GM18499 (cell line): ENCODE measurements around the gene NPIPB4.
"Not testable (repeated sequence)": the region's sequence is repeated elsewhere in the genome, so short reads cannot be mapped to it uniquely, and the experiment has no call there.

Experiments used
- ATAC-seq: cut with Tn5 transposase; IDR thresholded peaks from one replicate; pipeline ENCODE4 v1.9.1; 2021; ENCODE audit warnings: moderate number of reproducible peaks; ENCODE audit not compliant: insufficient read depth, unreplicated experiment

Gene NPIPB4

DNA sequence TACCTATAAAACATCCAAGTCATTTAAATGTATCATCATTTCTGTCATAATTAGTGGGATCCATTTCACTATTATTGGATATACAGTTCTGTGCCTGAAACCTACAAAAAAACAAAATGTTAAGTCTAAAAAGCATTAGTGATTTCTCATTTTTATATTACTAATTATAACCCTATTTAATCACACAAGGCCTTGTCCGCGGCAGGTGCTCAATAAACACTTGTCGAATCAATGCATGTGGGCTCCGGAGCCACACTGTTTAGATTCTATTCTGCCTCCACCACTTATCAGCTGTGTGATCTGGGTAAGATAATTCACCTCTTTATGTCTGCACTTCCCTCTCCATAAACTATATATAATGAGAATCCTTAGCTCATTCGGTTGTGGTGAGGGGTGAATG is at the start of gene NPIPB4:
TSS of gene NPIPB4 (minus strand) at position 101 of the 400 bp plus-strand sequence. CDS start 378 bp downstream, outside the sequence.
- not testable (repeated sequence) for ATAC-seq

DNA sequence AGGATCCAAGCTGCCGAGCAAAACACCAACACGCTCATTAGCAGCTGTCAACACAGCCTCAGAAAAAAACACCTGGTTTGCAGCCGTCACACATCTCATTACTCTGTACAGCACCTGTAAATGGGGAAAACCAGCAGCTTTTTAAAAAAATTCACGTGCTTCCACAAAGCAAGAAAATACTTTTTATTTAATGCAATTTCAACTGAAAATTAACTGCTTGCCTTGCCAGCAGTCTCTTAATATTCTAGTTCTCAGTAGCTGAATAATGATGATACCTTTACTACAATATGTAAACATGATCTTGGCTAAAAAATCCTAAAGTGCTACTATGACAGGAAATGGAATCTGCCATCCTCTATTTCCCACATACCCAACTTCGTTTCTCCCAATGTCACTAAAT is 41.4 kb upstream of the NPIPB4 start:
- ATAC-seq, result not testable (repeated sequence)

DNA sequence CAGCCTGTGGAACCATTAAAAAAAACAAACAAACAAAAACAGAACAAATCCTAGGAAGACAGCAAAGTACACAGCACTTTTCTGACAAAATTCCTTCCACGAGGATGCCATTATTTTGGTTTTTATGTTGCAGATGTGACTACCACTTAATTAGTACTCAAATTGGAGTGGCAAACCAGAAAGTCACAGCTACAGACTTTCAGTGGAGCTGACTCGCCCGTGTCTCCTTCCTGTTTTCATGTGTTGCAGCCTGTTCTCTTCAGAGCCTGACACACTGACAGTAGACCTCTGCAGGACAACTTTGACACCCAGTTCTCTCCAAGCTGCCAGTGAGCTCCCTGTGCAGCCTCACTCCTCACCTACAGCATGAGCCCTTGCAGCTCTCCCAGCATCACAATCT is 24.4 kb upstream of the NPIPB4 start:
- ATAC-seq, result not testable (repeated sequence)

DNA sequence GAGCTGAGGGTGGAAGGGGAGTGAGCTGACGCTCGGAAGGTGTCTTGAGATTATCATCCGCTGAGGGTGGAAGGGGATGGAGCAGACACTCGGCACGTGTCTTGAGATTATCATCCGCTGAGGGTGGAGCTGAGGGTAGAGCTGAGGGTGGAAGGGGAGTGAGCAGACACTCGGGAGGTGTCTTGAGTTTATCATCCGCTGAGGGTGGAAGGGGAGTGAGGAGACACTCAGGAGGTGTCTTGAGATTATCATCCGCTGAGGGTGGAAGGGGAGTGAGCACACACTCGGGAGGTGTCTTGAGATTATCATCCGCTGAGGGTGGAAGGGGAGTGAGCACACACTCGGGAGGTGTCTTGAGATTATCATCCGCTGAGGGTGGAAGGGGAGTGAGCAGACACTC is 20.4 kb downstream of the NPIPB4 start:
- ATAC-seq, result not testable (repeated sequence)

DNA sequence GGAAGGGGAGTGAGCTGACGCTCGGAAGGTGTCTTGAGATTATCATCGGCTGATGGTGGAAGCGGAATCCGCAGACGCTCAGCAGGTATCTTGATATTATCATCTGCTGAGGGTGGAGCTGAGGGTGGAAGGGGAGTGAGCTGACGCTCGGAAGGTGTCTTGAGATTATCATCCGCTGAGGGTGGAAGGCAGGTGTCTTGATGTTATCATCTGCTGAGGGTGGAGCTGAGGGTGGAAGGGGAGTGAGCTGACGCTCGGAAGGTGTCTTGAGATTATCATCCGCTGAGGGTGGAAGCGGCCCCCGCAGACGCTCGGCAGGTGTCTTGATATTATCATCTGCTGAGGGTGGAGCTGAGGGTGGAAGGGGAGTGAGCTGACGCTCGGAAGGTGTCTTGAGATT is 21.2 kb downstream of the NPIPB4 start:
- ATAC-seq, result not testable (repeated sequence)

DNA sequence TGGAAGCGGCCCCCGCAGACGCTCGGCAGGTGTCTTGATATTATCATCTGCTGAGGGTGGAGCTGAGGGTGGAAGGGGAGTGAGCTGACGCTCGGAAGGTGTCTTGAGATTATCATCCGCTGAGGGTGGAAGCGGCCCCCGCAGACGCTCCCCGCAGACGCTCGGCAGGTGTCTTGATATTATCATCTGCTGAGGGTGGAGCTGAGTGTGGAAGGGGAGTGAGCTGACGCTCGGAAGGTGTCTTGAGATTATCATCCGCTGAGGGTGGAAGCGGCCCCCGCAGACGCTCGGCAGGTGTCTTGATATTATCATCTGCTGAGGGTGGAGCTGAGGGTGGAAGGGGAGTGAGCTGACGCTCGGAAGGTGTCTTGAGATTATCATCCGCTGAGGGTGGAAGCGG is 21.8 kb downstream of the NPIPB4 start:
- not testable (repeated sequence) for ATAC-seq

DNA sequence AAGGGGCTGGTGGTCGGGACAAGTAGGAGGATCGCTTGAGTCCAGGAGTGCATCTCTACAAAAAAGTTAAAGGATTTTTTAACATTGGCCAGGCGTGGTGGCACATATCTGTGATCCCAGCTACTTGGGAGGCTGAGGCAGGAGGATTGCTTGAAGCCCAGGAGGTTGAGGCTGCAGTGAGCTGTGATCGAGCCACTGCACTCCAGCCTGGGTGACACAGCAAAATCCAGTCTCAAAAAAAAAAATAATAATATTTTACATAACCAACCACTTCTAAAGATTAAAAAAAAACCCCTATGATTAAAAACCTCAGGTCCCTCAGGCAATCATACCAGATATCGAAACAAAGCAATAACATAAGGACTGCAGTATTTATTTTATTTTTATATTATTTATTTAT is 23.3 kb downstream of the NPIPB4 start:
- not testable (repeated sequence) for ATAC-seq

DNA sequence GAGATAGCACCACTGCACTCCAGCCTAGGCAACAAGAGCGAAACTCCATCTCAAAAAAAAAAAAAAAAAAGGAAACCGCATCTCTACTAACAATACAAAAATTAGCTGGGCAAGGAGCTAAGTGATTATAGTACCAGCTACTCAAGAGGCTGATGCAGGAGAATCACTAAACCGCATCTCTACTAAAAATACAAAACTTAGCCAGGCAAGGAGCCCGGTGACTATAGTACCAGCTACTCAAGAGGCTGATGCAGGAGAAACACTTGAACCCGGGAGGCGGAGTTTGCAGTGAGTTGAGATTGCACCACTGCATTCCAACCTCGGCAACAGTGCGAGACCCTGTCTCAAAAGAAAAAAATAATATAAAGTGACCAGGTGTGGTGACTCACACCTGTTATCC is 27.6 kb downstream of the NPIPB4 start:
- ATAC-seq, result not testable (repeated sequence)

DNA sequence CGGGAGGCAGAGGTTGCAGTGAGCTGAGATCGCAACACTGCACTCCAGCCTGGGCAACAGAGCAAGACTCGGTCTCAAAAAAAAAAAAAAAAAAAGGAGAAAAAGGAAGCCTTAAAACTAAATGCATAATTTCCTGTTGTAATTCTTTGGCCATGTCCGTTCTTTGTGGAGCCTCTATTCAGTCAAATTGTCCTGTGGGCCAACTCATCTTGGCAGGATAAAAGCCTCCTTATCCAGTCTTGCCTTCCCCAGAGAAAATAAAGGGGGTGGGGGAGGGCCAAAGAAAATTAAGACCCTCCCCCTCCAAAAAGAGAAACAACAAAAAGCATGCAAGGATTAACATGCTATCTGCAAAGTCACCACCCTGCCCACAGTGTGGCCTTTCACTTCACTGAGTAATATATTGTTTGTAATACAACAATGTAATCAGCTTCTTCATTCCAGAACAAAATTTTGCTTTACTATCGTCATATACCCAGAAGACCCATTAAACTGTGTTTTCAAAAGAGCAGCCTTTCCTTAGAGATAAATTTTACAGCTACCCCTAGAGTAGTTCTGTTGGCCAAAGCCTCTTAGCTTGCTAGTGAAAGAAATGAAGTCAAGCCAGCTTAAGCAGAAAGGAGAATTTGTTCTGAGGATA is 31.4 kb downstream of the NPIPB4 start:
- not testable (repeated sequence) for ATAC-seq

DNA sequence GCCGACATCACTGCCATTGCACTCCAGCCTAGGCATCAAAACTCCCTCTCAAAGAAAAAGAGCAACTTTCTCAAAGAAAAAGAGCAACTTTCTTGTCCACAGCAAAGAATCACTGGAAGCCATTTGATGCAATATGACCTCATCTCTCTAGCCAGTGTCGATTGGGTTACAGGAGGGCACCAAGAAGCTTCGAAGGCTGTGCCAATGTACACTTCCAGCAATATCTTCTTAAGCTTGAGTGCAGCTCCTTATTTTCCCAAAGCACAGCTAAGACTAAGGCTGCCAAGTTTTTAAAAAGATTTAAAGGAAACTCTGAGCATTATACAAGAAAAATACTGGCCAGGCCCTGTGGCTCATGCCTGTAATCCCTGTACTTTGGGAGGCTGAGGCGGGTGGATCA is 32.0 kb downstream of the NPIPB4 start:
- not testable (repeated sequence) for ATAC-seq

DNA sequence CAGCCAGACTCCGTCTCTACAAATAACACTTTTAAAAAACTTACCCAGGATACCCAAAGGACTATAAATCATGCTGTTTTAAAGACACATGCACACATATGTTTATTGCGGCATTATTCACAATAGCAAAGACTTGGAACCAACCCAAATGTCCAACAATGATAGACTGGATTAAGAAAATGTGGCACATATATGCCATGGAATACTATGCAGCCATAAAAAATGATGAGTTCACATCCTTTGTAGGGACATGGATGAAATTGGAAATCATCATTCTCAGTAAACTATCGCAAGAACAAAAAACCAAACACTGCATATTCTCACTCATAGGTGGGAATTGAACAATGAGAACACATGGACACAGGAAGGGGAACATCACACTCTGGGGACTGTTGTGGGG is 34.3 kb downstream of the NPIPB4 start:
- not testable (repeated sequence) for ATAC-seq

DNA sequence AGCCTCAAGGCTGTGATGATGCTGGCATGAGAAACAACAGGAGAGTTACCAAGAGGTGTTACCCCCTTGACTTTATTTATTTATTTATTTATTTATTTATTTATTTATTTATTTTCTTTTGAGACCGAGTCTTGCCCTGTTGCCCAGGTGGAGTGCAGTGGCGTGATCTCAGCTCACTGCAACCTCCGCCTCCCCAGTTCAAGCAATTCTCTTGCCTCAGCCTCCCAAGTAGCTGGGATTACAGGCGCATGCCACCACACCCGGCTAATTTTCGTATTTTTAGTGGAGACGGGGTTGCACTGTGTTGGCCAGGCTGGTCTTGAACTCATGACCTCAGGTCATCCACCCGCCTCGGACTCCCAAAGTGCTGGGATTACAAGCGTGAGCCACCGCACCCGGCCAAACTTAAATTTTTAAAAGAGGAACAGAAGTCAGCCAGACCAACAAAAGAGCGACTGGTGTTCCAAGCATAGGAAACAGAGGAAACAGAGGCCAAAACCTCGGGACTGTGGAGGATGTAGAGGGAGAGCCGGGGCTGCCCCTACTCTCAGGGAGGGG is 36.6 kb downstream of the NPIPB4 start:
- not testable (repeated sequence) for ATAC-seq

DNA sequence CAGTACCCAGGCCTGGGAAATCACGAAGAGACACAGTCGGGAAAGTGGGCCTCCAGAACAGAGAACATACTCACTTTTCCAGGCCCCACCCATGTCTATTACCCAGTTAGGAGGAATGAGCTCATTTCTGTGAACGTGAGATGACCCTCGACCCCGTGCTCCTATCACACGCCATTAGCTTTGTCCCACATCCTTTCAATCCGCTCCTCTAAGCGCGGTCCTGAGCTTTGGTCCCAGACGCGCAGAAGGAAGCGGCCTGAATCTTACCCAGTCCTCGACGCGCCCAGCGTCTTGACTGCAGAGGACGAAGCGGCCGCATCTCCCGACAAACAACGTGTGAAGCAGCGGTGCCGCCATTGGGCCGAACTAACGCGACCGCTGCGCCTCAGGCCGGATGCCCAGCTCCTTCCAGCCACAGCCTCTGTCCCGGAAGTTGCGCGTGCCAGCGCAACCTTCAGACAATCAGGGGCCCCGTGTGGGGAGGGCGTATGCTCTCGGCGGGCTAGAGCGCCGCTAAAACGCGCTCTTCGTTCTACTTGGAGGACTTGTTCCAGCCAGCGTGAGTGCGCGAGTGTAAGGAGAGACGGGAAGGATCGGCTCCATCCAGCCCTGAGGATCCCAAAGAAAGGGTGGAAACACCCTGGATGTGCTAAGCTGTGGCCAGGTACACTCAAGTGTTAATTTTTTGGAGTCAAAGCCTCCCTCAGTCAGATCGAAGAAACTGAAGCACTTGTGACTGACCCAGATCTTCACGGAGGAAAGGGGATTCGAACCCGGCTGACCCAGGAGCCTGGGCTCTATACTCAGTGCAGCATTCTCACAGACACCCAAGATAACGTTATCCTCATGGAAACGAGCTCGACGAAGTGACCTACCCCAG is 37.3 kb downstream of the NPIPB4 start:
- ATAC-seq, result peak; percentile 60

DNA sequence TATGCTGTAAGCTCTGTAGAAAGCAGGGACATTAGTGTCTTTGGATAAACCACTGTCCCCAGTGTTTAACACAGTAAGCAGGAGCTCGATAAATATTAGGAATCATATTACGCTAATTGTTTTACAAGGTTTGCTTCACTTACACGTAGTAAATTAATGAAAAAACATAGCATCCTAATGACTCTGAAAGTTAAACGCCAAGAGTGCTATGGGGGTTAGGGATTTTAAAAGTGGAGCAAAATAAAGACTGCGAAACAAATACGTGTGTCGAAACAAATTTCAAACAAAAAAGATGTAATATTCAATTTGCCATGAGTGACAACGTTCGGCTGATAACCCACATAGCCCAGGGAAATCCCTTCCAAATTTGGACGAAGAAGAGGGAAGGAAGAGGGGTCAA is 37.9 kb downstream of the NPIPB4 start:
- not testable (repeated sequence) for ATAC-seq

DNA sequence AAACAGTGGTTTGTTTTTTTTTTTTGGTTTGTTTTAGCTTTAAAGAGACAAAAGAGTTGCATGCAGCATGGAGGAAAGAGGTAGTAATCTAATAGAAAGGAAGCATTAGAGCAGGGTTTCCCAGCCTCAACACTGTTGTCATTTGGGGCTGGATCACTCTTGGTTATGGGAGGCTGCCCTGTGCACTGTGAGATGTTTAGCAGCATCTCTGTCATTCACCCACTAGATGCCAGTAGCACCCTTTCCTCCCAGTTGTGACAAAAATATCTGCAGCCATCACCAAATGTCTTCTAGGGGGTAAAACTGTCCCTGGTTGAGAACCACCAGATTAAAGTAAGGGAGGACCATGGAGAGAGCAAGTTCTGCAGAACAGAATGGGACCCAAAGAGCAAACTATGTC is 40.5 kb downstream of the NPIPB4 start:
- not testable (repeated sequence) for ATAC-seq

DNA sequence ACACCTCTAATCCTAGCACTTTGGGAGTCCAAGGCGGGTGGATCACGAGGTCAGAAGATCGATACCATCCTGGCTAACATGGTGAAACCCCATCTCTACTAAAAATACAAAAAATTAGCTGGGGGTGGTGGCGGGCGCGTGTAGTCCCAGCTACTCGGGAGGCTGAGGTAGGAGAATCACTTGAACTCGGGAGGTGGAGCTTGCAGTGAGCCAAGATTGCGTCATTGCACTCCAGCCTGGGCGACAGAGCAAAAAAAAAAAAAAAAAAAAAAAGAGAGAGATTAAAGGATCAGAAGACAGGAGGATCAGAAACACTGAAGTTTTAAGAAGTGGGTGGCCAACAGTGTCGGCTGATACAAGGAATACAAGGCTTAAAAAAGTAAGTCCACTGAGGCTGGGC is 41.9 kb downstream of the NPIPB4 start:
- ATAC-seq, result not testable (repeated sequence)

DNA sequence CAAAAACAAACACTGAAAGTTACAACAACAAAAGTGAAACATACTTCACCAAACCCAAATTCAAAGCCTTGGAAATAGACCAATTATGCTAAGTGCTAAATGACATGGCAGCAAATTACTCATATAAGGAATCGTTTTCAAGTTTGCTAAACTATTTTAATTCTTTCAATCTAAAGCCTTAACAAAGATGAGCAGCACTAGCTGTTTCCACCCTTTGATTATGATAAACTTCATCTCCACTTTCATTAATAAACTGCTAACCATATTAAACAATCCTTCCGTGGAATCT is 55.2 kb downstream of the NPIPB4 start:
- not testable (repeated sequence) for ATAC-seq

DNA sequence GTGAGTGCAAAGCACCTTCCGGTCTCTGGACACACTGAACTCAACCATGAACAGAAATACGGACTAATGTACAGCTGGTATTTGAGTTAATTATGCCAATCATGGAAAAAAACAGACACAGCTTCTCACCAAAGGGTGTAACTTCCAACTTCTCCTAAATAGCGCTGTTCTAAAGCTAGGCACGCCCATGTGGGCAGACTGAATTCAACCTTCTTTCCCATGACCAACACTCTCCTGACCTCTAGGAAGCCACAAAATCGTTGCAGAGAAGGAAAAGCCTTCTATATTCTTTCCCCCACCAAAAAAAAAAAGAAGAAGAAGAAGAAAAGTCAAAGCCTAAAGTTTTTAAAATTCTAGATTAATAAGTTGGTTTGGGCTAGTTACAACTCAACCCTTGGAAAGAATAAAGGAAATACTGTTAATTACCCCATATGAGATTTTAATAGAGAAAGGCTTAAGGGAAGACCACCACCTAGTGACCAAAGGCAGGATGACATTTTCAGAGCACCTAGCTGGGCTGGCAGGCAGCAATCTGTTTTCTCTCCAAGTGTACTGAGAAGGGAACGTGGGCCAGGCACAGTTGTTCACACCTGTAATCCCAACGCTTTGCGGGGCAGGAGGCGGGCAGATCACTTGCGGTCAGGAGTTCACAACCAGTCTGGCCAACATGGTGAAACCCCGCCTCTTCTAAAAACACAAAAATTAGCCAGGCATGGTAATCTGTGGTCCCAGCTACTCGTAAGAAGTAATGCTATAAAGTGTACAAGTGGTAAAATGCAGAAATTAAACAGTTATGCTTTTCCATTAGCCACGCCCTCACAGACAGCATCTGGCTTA is 55.8 kb downstream of the NPIPB4 start:
- ATAC-seq, result not testable (repeated sequence)

DNA sequence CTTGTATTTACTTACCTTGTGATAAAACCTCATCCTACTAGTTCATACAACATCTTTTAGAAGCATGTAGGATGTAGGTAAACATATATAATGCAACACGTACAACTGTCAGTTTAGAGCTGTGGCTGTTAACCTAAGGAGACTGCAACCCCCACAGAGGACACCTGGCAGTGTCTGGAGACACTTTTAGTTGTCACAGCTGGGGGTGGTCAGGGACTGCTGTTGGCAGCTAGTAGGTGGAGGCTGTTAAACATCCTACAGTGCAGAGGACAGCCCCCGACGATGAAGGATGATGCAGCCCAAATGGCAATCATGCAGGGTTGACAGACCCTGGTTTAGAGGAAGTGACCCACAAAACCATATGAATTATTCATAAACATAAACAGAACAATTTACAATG is 59.0 kb downstream of the NPIPB4 start:
- not testable (repeated sequence) for ATAC-seq

DNA sequence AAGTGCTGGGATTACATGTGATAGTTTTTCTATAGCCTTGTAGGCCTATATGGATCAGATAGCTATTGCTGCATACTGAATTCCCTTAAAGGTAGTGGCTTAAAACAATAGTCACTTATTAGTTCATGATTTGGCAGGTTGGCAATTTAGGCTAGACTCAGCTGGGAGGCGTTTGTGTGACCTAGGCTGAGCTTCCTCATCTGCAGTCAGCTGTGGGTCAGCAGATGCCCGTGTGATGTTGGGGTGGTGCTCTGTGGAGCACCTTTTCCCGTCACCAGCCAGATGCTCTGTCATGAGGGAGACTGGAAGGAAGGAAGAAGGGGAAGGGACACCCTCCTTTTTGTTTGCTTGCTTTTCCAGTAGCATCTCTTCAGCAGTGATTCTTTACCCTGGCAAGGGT is 64.2 kb downstream of the NPIPB4 start:
- ATAC-seq, result not testable (repeated sequence)
